H9 (cell line): Measurements from ENCODE around the gene SLC5A2. TPM values are rescaled to one million over a fixed set of nuclear protein-coding genes. Genes with fewer than 3 reads are reported as not detected.
A peak's percentile ranks its signal among the peaks of the same experiment; 100 is the strongest.

Experiments
- DNase-seq: peaks from one replicate; pipeline ENCODE4 v3.0.0-alpha.2; 2017
- H2AFZ ChIP-seq: one replicate; pipeline ENCODE4 v1.6.1; 2013; ENCODE audit warnings: mild to moderate bottlenecking, low read length, control low read depth, moderate library complexity
- H2AK5ac ChIP-seq: 2 replicates; pipeline ENCODE4 v1.6.1; 2013; ENCODE audit warnings: low read length, control low read depth, mixed read lengths; ENCODE audit not compliant: insufficient read length
- H2BK120ac ChIP-seq: one replicate; pipeline ENCODE4 v1.6.1; 2013; ENCODE audit warnings: low read depth, mild to moderate bottlenecking, low read length, control low read depth, inconsistent platforms; ENCODE audit not compliant: poor library complexity, severe bottlenecking
- H2BK12ac ChIP-seq: 2 replicates; pipeline ENCODE4 v1.6.1; 2013; ENCODE audit warnings: low read length, control low read depth, mixed read lengths, low read depth; ENCODE audit not compliant: insufficient read length
- H2BK15ac ChIP-seq: 2 replicates; pipeline ENCODE4 v1.6.1; 2013; ENCODE audit warnings: low read depth, low read length, control low read depth
- H2BK20ac ChIP-seq: one replicate; pipeline ENCODE4 v1.6.1; 2013; ENCODE audit warnings: low read depth, mild to moderate bottlenecking, low read length, control low read depth, inconsistent platforms; ENCODE audit not compliant: poor library complexity, severe bottlenecking
- H2BK5ac ChIP-seq: 2 replicates; pipeline ENCODE4 v1.6.1; 2013; ENCODE audit warnings: low read length, control low read depth, mixed read lengths; ENCODE audit not compliant: insufficient read length
- H3K14ac ChIP-seq: 2 replicates; pipeline ENCODE4 v1.6.1; 2013; ENCODE audit warnings: low read length, control low read depth; ENCODE audit not compliant: insufficient read depth
- H3K18ac ChIP-seq: 2 replicates; pipeline ENCODE4 v1.6.1; 2013; ENCODE audit warnings: low read depth, mild to moderate bottlenecking, mixed read lengths, low read length, control low read depth; ENCODE audit not compliant: insufficient read length
- H3K23ac ChIP-seq: 2 replicates; pipeline ENCODE4 v1.6.1; 2013; ENCODE audit warnings: low read length, control low read depth, mixed read lengths, low read depth; ENCODE audit not compliant: insufficient read length
- H3K23me2 ChIP-seq: 2 replicates; pipeline ENCODE4 v1.6.1; 2013; ENCODE audit warnings: low read depth, mild to moderate bottlenecking, mixed read lengths, low read length, control low read depth; ENCODE audit not compliant: insufficient read length, poor library complexity, severe bottlenecking
- H3K27ac ChIP-seq: 2 replicates; pipeline ENCODE4 v1.5.1; 2013; ENCODE audit warnings: low read length, control low read depth, mixed read lengths, low read depth; ENCODE audit not compliant: insufficient read length
- H3K27me3 ChIP-seq: 2 replicates; pipeline ENCODE4 v1.6.1; 2013; ENCODE audit warnings: low read length, control low read depth, inconsistent platforms; ENCODE audit not compliant: insufficient read depth
- H3K4ac ChIP-seq: 2 replicates; pipeline ENCODE4 v1.6.1; 2013; ENCODE audit warnings: low read depth, mild to moderate bottlenecking, control low read depth, inconsistent platforms, low read length, moderate library complexity
- H3K4me1 ChIP-seq: 2 replicates; pipeline ENCODE4 v1.6.1; 2013; ENCODE audit warnings: low read length, control low read depth, inconsistent platforms; ENCODE audit not compliant: insufficient read depth
- H3K4me2 ChIP-seq: 2 replicates; pipeline ENCODE4 v1.6.1; 2013; ENCODE audit warnings: low read length, control low read depth, mixed read lengths; ENCODE audit not compliant: insufficient read length, insufficient read depth
- H3K56ac ChIP-seq: 2 replicates; pipeline ENCODE4 v1.6.1; 2013; ENCODE audit warnings: low read depth, mild to moderate bottlenecking, mixed read lengths, low read length, control low read depth; ENCODE audit not compliant: insufficient read length
- H3K79me1 ChIP-seq: 2 replicates; pipeline ENCODE4 v1.6.1; 2013; ENCODE audit warnings: low read depth, mild to moderate bottlenecking, moderate library complexity, low read length, control low read depth, inconsistent platforms; ENCODE audit not compliant: insufficient read depth, poor library complexity, severe bottlenecking
- H3K79me2 ChIP-seq: 2 replicates; pipeline ENCODE4 v1.6.1; 2013; ENCODE audit warnings: low read length, control low read depth, inconsistent platforms; ENCODE audit not compliant: insufficient read depth
- H3K9ac ChIP-seq: 2 replicates; pipeline ENCODE4 v1.6.1; 2013; ENCODE audit warnings: low read length, control low read depth, mixed read lengths; ENCODE audit not compliant: insufficient read length; ENCODE audit errors: extremely low read depth
- H3K9me3 ChIP-seq: one replicate; pipeline ENCODE4 v1.6.1; 2013; ENCODE audit warnings: low read depth, low read length, inconsistent platforms; ENCODE audit not compliant: control insufficient read depth
- H3T11ph ChIP-seq: one replicate; pipeline ENCODE4 v1.6.1; 2013; ENCODE audit warnings: mild to moderate bottlenecking, low read length, control low read depth, inconsistent platforms
- H4K20me1 ChIP-seq: one replicate; pipeline ENCODE4 v1.6.1; 2013; ENCODE audit not compliant: control insufficient read depth, insufficient read length, insufficient read depth
- H4K5ac ChIP-seq: 2 replicates; pipeline ENCODE4 v1.6.1; 2013; ENCODE audit warnings: low read depth, mild to moderate bottlenecking, mixed read lengths, low read length, control low read depth; ENCODE audit not compliant: insufficient read length
- H4K8ac ChIP-seq: replicated peaks from 2 replicates; pipeline ENCODE4 v1.6.1; 2013; ENCODE audit warnings: low read length, control low read depth, mixed read lengths, low read depth; ENCODE audit not compliant: insufficient read length
- H4K91ac ChIP-seq: 2 replicates; pipeline ENCODE4 v1.6.1; 2013; ENCODE audit warnings: low read depth, mild to moderate bottlenecking, moderate library complexity, mixed read lengths, low read length, control low read depth; ENCODE audit not compliant: insufficient read length
- H3K27ac Mint-ChIP-seq, 3 experiments: 2 replicates in 2 of 3; 3 replicates in 1 of 3; pipeline ENCODE4 v1.8.0; 2020 to 2021; ENCODE audit warnings: mixed read lengths in 3 of 3, mild to moderate bottlenecking in 1 of 3, moderate library complexity in 1 of 3
- H3K27me3 Mint-ChIP-seq: 2 replicates; pipeline ENCODE4 v1.8.0; 2021; ENCODE audit warnings: low read depth, mild to moderate bottlenecking, moderate library complexity, mixed read lengths
- H3K36me3 Mint-ChIP-seq, 3 experiments: 2 replicates in 2 of 3; 3 replicates in 1 of 3; pipeline ENCODE4 v1.8.0; 2020 to 2021; ENCODE audit warnings: low read depth in 3 of 3, mixed read lengths in 3 of 3; ENCODE audit not compliant: insufficient read depth in 1 of 3
- H3K4me1 Mint-ChIP-seq, 2 experiments: 2 replicates each; pipeline ENCODE4 v1.8.0; 2020; ENCODE audit warnings: mixed read lengths in 2 of 2
- H3K4me3 Mint-ChIP-seq, 2 experiments: 2 replicates in 1 of 2; 3 replicates in 1 of 2; pipeline ENCODE4 v1.8.0; 2020 to 2021; ENCODE audit warnings: mild to moderate bottlenecking in 2 of 2, mixed read lengths in 2 of 2, moderate library complexity in 1 of 2
- H3K9me3 Mint-ChIP-seq, 2 experiments: 2 replicates in 1 of 2; 3 replicates in 1 of 2; pipeline ENCODE4 v1.8.0; 2020; ENCODE audit warnings: mild to moderate bottlenecking in 2 of 2, mixed read lengths in 2 of 2, moderate library complexity in 1 of 2
- CTCF ChIP-seq: fragments of 200-600 bp; sonication (generic); conservative IDR thresholded peaks from 3 replicates; pipeline ENCODE4 v1.8.0; 2021; ENCODE audit warnings: antibody characterized with exemption, mild to moderate bottlenecking
- WGBS: extraction: QIAGEN DNeasy Blood & Tissue Kit; methylation state at CpG from one replicate; pipeline ENCODE4 v1.1.7; 2013; ENCODE audit warnings: missing lambda C conversion rate, low lambda C conversion rate, mixed read lengths; ENCODE audit not compliant: insufficient read length; ENCODE audit errors: extremely low coverage; 5-methylcytosine and 5-hydroxymethylcytosine counted together
- total RNA-seq: library from RNA; stranded (reverse); gene quantifications from 2 replicates; pipeline ENCODE4 v1.2.1, GENCODE V29; 2021

SLC5A2 gene
- total RNA-seq, 1 experiment from 2014 or later, result 0.52 TPM

- Histone ChIP-seq H3K23me2 (peaks cover 8% of the 10 kb centered on the region), H2BK5ac (no peak overlapping the region), H3K4ac (no peak overlapping the region), H3K9ac (no peak overlapping the region), H4K5ac (no peak overlapping the region), H2AFZ (no peak overlapping the region), H3K23ac (no peak overlapping the region), H2AK5ac (no peak overlapping the region), H4K8ac (no peak overlapping the region), H3K4me1 (peaks cover 9% of the 10 kb centered on the region; the same call in 1 of the 2 replicates), H3K79me1 (peaks cover 4% of the 10 kb centered on the region), H3K27ac (no peak overlapping the region), H3K9me3 (no peaks in the 10 kb centered on the region), H2BK20ac (no peak overlapping the region), H2BK120ac (no peak overlapping the region), H3K14ac (no peak overlapping the region), H4K91ac (no peak overlapping the region), H2BK12ac (no peak overlapping the region), H3K27me3 (no peaks in the 10 kb centered on the region), H2BK15ac (no peak overlapping the region), H3K18ac (no peak overlapping the region), H3K56ac (no peak overlapping the region), H3K79me2 (no peaks in the 10 kb centered on the region; the same call in 1 of the 2 replicates), H3T11ph (no peak overlapping the region), H3K4me2 (peak overlapping the region; percentile 12), H4K20me1 (no peaks in the 10 kb centered on the region)
- peaks cover 41 to 50% of the 10 kb centered on the region in 2 experiments for H3K4me1 Mint-ChIP-seq
- TF ChIP-seq CTCF, result peak; percentile 70
- H3K4me3 Mint-ChIP-seq, result peak overlapping the region in 1 of 2 experiments; percentile 18; a peak in 2 of 5 replicates
- peaks cover 0 to 5% (median 0%) of the 10 kb centered on the region in 3 experiments; a peak in 4 of 7 replicates for H3K36me3 Mint-ChIP-seq
- peak overlapping the region; percentile 40 to 77 (median 69); a peak in 5 of 7 replicates for H3K27ac Mint-ChIP-seq
- peak; percentile 49 for DNase-seq
- WGBS, result no CpG with 5 or more reads among the region's 17 CpGs
- H3K9me3 Mint-ChIP-seq, result no peaks in the 10 kb centered on the region
- H3K27me3 Mint-ChIP-seq, result peaks cover 3% of the 10 kb centered on the region
These were observed 27.2 kb upstream of the SLC5A2 start for GRCh38 chr16:31455601-31456314.
